Muscle of leg (tissue), 11 donors: ENCODE data around the gene UNK. TPM values are rescaled to one million over a fixed set of nuclear protein-coding genes. Genes with fewer than 3 reads are reported as not detected.
A peak's percentile ranks its signal among the peaks of the same experiment; 100 is the strongest.

Experiments used
- DNase-seq: peaks from one replicate; pipeline ENCODE4 v3.0.0; 2013
- H3K27ac ChIP-seq: one replicate; pipeline ENCODE4 v1.5.1; 2013; ENCODE audit warnings: mild to moderate bottlenecking, low read length, control low read depth
- H3K27me3 ChIP-seq: one replicate; pipeline ENCODE4 v1.6.1; 2013; ENCODE audit warnings: low read length; ENCODE audit not compliant: control insufficient read depth, insufficient read depth
- H3K36me3 ChIP-seq: one replicate; pipeline ENCODE4 v1.6.1; 2013; ENCODE audit warnings: low read length; ENCODE audit not compliant: control insufficient read depth, insufficient read depth
- H3K4me1 ChIP-seq: one replicate; pipeline ENCODE4 v1.6.1; 2013; ENCODE audit warnings: low read length; ENCODE audit not compliant: control insufficient read depth, insufficient read depth
- H3K4me3 ChIP-seq: one replicate; pipeline ENCODE4 v1.5.1; 2013; ENCODE audit warnings: low read length, control low read depth
- H3K9me3 ChIP-seq: replicated peaks from 2 replicates; pipeline ENCODE4 v1.6.1; 2013; ENCODE audit warnings: low read depth, low read length; ENCODE audit not compliant: control insufficient read depth
- WGBS: methylation state at CpG from one replicate; pipeline ENCODE4 v1.1.5; 2013; ENCODE audit warnings: missing lambda C conversion rate; ENCODE audit not compliant: insufficient coverage; 5-methylcytosine and 5-hydroxymethylcytosine counted together
- polyA plus RNA-seq, 8 donors: library from polyadenylated mRNA; unstranded; fragments of 120-200 nt; gene quantifications; one replicate each; pipeline versions ENCODE4 v1.2.1 to v1.2.3, GENCODE V29; 2013; ENCODE audit warnings: inconsistent platforms in 1 of 8, low replicate concordance in 1 of 8; ENCODE audit not compliant: insufficient read length in 8 of 8, insufficient read depth in 1 of 8
- total RNA-seq: library from RNA; stranded (reverse); fragments of 120-200 nt; gene quantifications from one replicate; pipeline ENCODE4 v1.2.4, GENCODE V29; 2013

The UNK gene
- total and polyA plus RNA-seq, 9 donors, result 18.6 to 33.8 (median 29.0) TPM

- H3K27ac ChIP-seq, result no peak overlapping the region
- 93% methylated on average over 15 of the region's 21 CpGs for WGBS
- peaks cover 85% of the 10 kb centered on the region for H3K36me3 ChIP-seq
- no peak for DNase-seq
- H3K27me3 ChIP-seq, result no peaks in the 10 kb centered on the region
- H3K4me3 ChIP-seq, result no peak overlapping the region
- no peaks in the 10 kb centered on the region for H3K9me3 ChIP-seq
- peaks cover 26% of the 10 kb centered on the region for H3K4me1 ChIP-seq
Observed at GRCh38 chr17:75820094-75821080, 35.8 kb downstream of the UNK start.

- H3K27ac ChIP-seq, result no peak overlapping the region
- DNase-seq, result no peak
- H3K36me3 ChIP-seq, result peaks cover 83% of the 10 kb centered on the region
- no peaks in the 10 kb centered on the region for H3K9me3 ChIP-seq
- H3K4me3 ChIP-seq, result no peak overlapping the region
- WGBS, result 85% methylated on average over 6 of the region's 7 CpGs
- H3K27me3 ChIP-seq, result no peaks in the 10 kb centered on the region
- peaks cover 36% of the 10 kb centered on the region for H3K4me1 ChIP-seq
Observed at GRCh38 chr17:75821552-75821951, 36.9 kb downstream of the UNK start.

- DNase-seq, result no peak
- Histone ChIP-seq H3K4me1 (peaks cover 43% of the 10 kb centered on the region), H3K4me3 (no peak overlapping the region), H3K27ac (no peak overlapping the region), H3K9me3 (no peaks in the 10 kb centered on the region), H3K27me3 (no peaks in the 10 kb centered on the region), H3K36me3 (peaks cover 82% of the 10 kb centered on the region)
- 77% methylated on average over 13 of the region's 18 CpGs for WGBS
Observed at GRCh38 chr17:75822119-75822799, 37.7 kb downstream of the UNK start.

GRCh38 chr17:75822800-75823166, 38.2 kb downstream of the UNK start:
- Histone ChIP-seq H3K4me3 (no peak overlapping the region), H3K27me3 (no peaks in the 10 kb centered on the region), H3K27ac (no peak overlapping the region), H3K4me1 (peaks cover 48% of the 10 kb centered on the region), H3K36me3 (peaks cover 78% of the 10 kb centered on the region), H3K9me3 (no peaks in the 10 kb centered on the region)
- 83% methylated on average over 3 of the region's 3 CpGs for WGBS
- no peak for DNase-seq

- WGBS, result 98% methylated on average over 15 of the region's 28 CpGs
- no peak for DNase-seq
- H3K4me1 ChIP-seq, result peaks cover 55% of the 10 kb centered on the region
- H3K27me3 ChIP-seq, result no peaks in the 10 kb centered on the region
- H3K27ac ChIP-seq, result no peak overlapping the region
- H3K9me3 ChIP-seq, result no peaks in the 10 kb centered on the region
- H3K4me3 ChIP-seq, result no peak overlapping the region
- peaks cover 72% of the 10 kb centered on the region for H3K36me3 ChIP-seq
Observed at GRCh38 chr17:75823257-75824041, 38.8 kb downstream of the UNK start.

- Histone ChIP-seq H3K36me3 (peaks cover 69% of the 10 kb centered on the region), H3K27ac (peak overlapping the region; percentile 71), H3K4me3 (no peak overlapping the region), H3K4me1 (peaks cover 60% of the 10 kb centered on the region), H3K27me3 (no peaks in the 10 kb centered on the region), H3K9me3 (no peaks in the 10 kb centered on the region)
- DNase-seq, result no peak
- WGBS, result 90% methylated on average over 8 of the region's 13 CpGs
Observed at GRCh38 chr17:75824050-75824552, 39.5 kb downstream of the UNK start.

GRCh38 chr17:75824666-75825065, 40.1 kb downstream of the UNK start:
- Histone ChIP-seq H3K4me3 (no peak overlapping the region), H3K4me1 (peaks cover 60% of the 10 kb centered on the region), H3K36me3 (peaks cover 63% of the 10 kb centered on the region), H3K27me3 (no peaks in the 10 kb centered on the region), H3K9me3 (no peaks in the 10 kb centered on the region), H3K27ac (peak overlapping the region; percentile 86)
- WGBS, result 40% methylated on average over 1 of the region's 2 CpGs
- peak; percentile 82 for DNase-seq

- peak; percentile 80 for DNase-seq
Observed at GRCh38 chr17:75825149-75825552, 40.5 kb downstream of the UNK start.

GRCh38 chr17:75825748-75826370, 41.3 kb downstream of the UNK start:
- DNase-seq, result no peak
- Histone ChIP-seq H3K4me1 (peaks cover 60% of the 10 kb centered on the region), H3K4me3 (no peak overlapping the region), H3K27me3 (no peaks in the 10 kb centered on the region), H3K9me3 (no peaks in the 10 kb centered on the region), H3K36me3 (peaks cover 51% of the 10 kb centered on the region), H3K27ac (peak overlapping the region; percentile 86)
- WGBS, result 84% methylated on average over 8 of the region's 12 CpGs

More at GRCh38 chr17:75825149-75825552, 40.5 kb downstream of the UNK start:
- Histone ChIP-seq H3K27me3 (no peaks in the 10 kb centered on the region), H3K4me3 (no peak overlapping the region), H3K36me3 (peaks cover 58% of the 10 kb centered on the region), H3K9me3 (no peaks in the 10 kb centered on the region), H3K4me1 (peaks cover 60% of the 10 kb centered on the region), H3K27ac (peak overlapping the region; percentile 86)
- WGBS, result 42% methylated on average over 6 of the region's 13 CpGs
